NCI-H1417 treated with DMSO at 0.1 percent for 48 hours (cell line): ENCODE measurements around the gene MRPS30.
"Not testable (repeated sequence)": the region's sequence is repeated elsewhere in the genome, so short reads cannot be mapped to it uniquely, and the experiment has no call there.

Source experiments
- DNase-seq: peaks from one replicate; lab custom pipeline; 2025; lab: John Stamatoyannopoulos, UW

MRPS30 gene

GRCh38 chr5:44821164-44821563, 12.4 kb downstream of the MRPS30 start:
- DNase-seq = no peak

- not testable (repeated sequence) for DNase-seq
Measured at GRCh38 chr5:44824662-44825061, 15.9 kb downstream of the MRPS30 start.

- no peak for DNase-seq
Measured at GRCh38 chr5:44827681-44828080, 18.9 kb downstream of the MRPS30 start.

GRCh38 chr5:44828719-44829118, 20.0 kb downstream of the MRPS30 start:
- DNase-seq = no peak

GRCh38 chr5:44830951-44831350, 22.2 kb downstream of the MRPS30 start:
- DNase-seq = no peak

- DNase-seq = no peak
Measured at GRCh38 chr5:44833249-44833648, 24.5 kb downstream of the MRPS30 start.

GRCh38 chr5:44835693-44836092, 26.9 kb downstream of the MRPS30 start:
- no peak for DNase-seq

- DNase-seq = no peak
Measured at GRCh38 chr5:44839018-44839681, 30.4 kb downstream of the MRPS30 start.

- DNase-seq = no peak
Measured at GRCh38 chr5:44842496-44843282, 33.9 kb downstream of the MRPS30 start.

- no peak for DNase-seq
Measured at GRCh38 chr5:44844744-44845143, 36.0 kb downstream of the MRPS30 start.

GRCh38 chr5:44845777-44846176, 37.0 kb downstream of the MRPS30 start:
- DNase-seq = peak; percentile 92

GRCh38 chr5:44847206-44847852, 38.6 kb downstream of the MRPS30 start:
- DNase-seq = no peak

GRCh38 chr5:44860267-44860666, 51.5 kb downstream of the MRPS30 start:
- no peak for DNase-seq

- no peak for DNase-seq
Measured at GRCh38 chr5:44862808-44863207, 54.1 kb downstream of the MRPS30 start.
